Aorta (tissue), 5 donors: ENCODE results near the gene SUGT1. TPM values are rescaled to one million over a fixed set of nuclear protein-coding genes. Genes with fewer than 3 reads are reported as not detected.

Experiments used
- ATAC-seq: fragments of 200-7000 bp; cut with Tn5 transposase; one replicate; pipeline ENCODE4 v1.9.1; 2022; ENCODE audit warnings: moderate library complexity; ENCODE audit not compliant: low FRiP score
- DNase-seq, 2 donors: peaks; one replicate each; pipeline ENCODE4 v3.0.0-alpha.2; 2020
- H3K27ac ChIP-seq, 2 donors: one replicate each; pipeline ENCODE4 v1.5.1; 2013; ENCODE audit warnings: low read length in 2 of 2, mild to moderate bottlenecking in 2 of 2, moderate library complexity in 2 of 2, control low read depth in 1 of 2, inconsistent platforms in 1 of 2, low read depth in 1 of 2
- H3K27me3 ChIP-seq, 2 donors: one replicate each; pipeline ENCODE4 v1.6.1; 2013; ENCODE audit warnings: control low read depth in 1 of 2, low read length in 1 of 2, mild to moderate bottlenecking in 1 of 2, moderate library complexity in 1 of 2; ENCODE audit not compliant: insufficient read depth in 2 of 2, control insufficient read depth in 1 of 2
- H3K36me3 ChIP-seq, 2 donors: one replicate each; pipeline ENCODE4 v1.6.1; 2013; ENCODE audit warnings: control low read depth in 1 of 2, low read length in 1 of 2, mild to moderate bottlenecking in 1 of 2; ENCODE audit not compliant: insufficient read depth in 2 of 2, control insufficient read depth in 1 of 2
- H3K4me1 ChIP-seq, 2 donors: one replicate each; pipeline ENCODE4 v1.6.1; 2013; ENCODE audit warnings: low read length in 2 of 2, control low read depth in 1 of 2, mild to moderate bottlenecking in 1 of 2, moderate library complexity in 1 of 2; ENCODE audit not compliant: insufficient read depth in 2 of 2, control insufficient read depth in 1 of 2
- H3K4me3 ChIP-seq, 2 donors: one replicate each; pipeline ENCODE4 v1.5.1; 2013; ENCODE audit warnings: low read length in 2 of 2, control low read depth in 1 of 2, mild to moderate bottlenecking in 1 of 2
- H3K9me3 ChIP-seq: one replicate; pipeline ENCODE4 v1.6.1; 2013; ENCODE audit warnings: mild to moderate bottlenecking, low read length; ENCODE audit not compliant: control insufficient read depth
- WGBS, 2 donors: extraction: QIAGEN DNeasy Blood & Tissue Kit; methylation state at CpG; one replicate each; pipeline ENCODE4 v1.1.7; 2013; 5-methylcytosine and 5-hydroxymethylcytosine counted together
- intact Hi-C, 2 donors: fragments of 100-400 bp; cut with DNase I; formaldehyde crosslinking; loops; one replicate each; pipeline versions ENCODE4 v1.14.2 to v1.15.0; 2022
- polyA plus RNA-seq, 2 donors: library from polyadenylated mRNA; stranded (reverse); fragments of 200-250 nt; gene quantifications; one replicate each; pipeline ENCODE4 v1.2.3, GENCODE V29; 2013
- total RNA-seq, 2 donors: library from RNA; stranded (reverse); fragmentation: NEBNext Ultra II Directional; extraction: Animal tissue kit (Norgen Biotek cat#: 25700); gene quantifications; one replicate each; pipeline ENCODE4 v1.2.1, GENCODE V29; 2021
- donor health status: healthy with polysubstance abuse.
- donor health status: Bipolar disorder and iron deficiency.
- donor health status: DM: no; HTN: no; CAD: no.
- donor health status: DM: no; HTN: no; CAD: no.
- donor health status: DM: yes; HTN: yes; CAD: no.

SUGT1 gene
- total and polyA plus RNA-seq, 4 donors, result 30.2 to 44.4 (median 40.3) TPM

DNA sequence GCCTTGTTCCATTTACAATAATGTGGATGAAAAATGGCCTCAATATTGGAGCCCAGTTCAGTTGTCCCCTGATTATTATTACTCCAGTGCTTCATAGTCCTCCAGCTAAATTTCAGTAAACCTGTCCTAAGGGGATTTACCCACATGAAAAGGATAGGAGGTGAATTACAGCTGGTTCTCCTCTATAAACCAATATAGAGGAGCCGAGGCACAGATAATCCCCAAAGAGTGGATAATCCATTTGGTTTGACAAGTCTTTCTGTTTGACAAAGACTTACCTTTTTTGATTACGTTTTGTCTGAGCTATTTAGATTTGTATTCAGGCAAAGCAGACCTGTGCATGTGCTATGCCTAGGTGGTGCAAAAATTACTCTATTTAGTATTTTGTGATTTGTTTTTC, 84.3 kb downstream of the SUGT1 start:
- WGBS, 2 donors, result 91% methylated on average over 2 of the region's 2 CpGs
- H3K9me3 ChIP-seq, result peaks cover 1% of the 10 kb centered on the region
- no peak overlapping the region for H3K4me3 ChIP-seq
- intact Hi-C loops, result no loop called here
- no peaks in the 10 kb centered on the region for H3K4me1 ChIP-seq
- H3K27ac ChIP-seq, result no peak overlapping the region
- DNase-seq (no peak), ATAC-seq (no peak)
- H3K27me3 ChIP-seq, result peaks cover 0 to 5% of the 10 kb centered on the region in 2 donors
- no peaks in the 10 kb centered on the region for H3K36me3 ChIP-seq

DNA sequence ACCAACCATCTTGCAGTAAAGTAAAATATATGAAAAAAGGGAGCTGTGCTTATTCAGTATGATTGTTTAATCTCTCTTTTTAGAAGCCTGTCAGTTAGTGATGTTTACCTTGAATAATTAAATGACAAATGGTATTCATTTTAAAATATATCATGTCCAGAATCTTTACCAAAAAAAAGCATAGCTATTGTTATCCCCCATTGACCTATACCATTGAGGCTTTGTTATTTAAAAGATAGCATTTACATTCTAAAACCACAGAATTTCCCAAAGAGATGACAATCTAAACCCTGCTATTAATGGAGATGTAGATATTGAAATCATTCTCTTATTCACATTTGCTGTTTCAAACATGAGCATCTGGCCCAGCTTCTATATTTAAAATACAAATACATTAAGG, 84.8 kb downstream of the SUGT1 start:
- intact Hi-C loops, result no loop called here
- no peak for DNase-seq
- ATAC-seq, result no peak
- peaks cover 1% of the 10 kb centered on the region for H3K9me3 ChIP-seq
- no peaks in the 10 kb centered on the region for H3K36me3 ChIP-seq
- H3K4me1 ChIP-seq, result no peaks in the 10 kb centered on the region
- peaks cover 0 to 5% of the 10 kb centered on the region in 2 donors for H3K27me3 ChIP-seq
- H3K27ac ChIP-seq, result no peak overlapping the region
- no peak overlapping the region for H3K4me3 ChIP-seq

DNA sequence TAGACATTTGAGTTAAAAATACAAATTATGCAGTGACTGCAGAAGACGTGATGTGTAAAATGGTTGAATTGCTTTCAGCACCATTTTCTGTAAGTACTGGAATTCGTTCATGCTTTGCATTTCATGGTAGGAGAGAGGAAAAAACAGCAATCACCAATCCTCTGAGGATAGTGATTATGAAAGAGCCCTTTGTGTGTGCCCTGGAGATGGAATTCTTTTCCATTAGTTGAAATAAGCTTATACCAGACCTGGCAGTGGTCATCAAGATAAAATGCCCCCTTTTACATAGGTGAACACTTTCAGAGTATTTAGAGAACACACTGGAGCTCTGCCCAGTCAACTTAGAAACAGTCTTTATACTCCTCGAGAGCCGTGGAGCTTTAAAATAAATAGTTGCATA, 85.3 kb downstream of the SUGT1 start:
- H3K27me3 ChIP-seq, result peaks cover 0 to 5% of the 10 kb centered on the region in 2 donors
- peaks cover 1% of the 10 kb centered on the region for H3K9me3 ChIP-seq
- DNase-seq, result no peak
- 72 to 85% methylated on average over 4 of the region's 4 CpGs for WGBS, 2 donors
- H3K27ac ChIP-seq, result no peak overlapping the region
- no peak for ATAC-seq
- H3K4me3 ChIP-seq, result no peak overlapping the region
- H3K4me1 ChIP-seq, result no peaks in the 10 kb centered on the region
- H3K36me3 ChIP-seq, result no peaks in the 10 kb centered on the region
- intact Hi-C loops, result no loop called here

DNA sequence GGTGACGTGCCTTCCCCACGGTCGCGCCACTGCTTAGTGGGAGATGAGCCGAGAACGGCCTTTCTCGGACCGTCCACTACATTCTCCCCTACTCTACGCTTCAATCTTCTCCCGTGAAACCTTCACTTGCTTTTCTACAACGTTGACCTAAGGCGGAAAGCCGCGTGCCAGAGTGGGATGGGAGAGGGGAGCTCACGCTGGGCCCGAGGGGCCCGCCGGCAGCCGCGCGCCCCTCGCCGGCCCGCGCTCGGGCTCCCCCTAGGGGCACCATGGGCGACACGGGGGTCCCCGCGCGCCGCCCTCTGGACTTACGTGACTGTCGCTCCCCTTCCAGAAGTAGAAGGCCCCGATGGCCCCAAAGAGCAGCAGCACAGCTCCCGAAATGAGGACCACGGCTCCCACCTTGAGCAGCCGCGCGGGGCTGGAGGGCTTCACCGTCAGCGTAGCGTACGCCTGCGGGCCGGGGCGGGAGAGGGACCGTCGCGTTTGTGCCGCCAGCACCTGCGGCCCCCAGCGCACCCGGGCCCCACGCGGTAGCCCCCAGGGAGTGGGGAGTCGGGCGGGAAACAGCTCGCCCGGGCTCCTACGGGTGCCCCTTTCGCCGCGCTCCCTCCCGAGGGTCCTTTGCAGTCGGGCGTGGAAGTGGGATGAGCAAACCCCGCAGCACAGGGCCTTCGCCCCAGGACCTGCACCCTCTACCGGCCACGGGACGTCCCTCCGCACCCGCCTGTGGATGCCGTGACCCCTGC, 86.3 kb downstream of the SUGT1 start:
- DNase-seq, result peak in 1 of 2 donors; percentile 50
- Histone ChIP-seq H3K4me3 (peak overlapping the region in 1 of 2 donors; percentile 11), H3K27ac (no peak overlapping the region), H3K9me3 (peaks cover 3% of the 10 kb centered on the region), H3K27me3 (peaks cover 0 to 5% of the 10 kb centered on the region in 2 donors), H3K36me3 (no peaks in the 10 kb centered on the region), H3K4me1 (no peaks in the 10 kb centered on the region)
- intact Hi-C loops, result no loop called here
- ATAC-seq, result peak; percentile 41
- WGBS, 2 donors, result 3 to 4% methylated on average over 55 to 75 of the region's 75 CpGs

DNA sequence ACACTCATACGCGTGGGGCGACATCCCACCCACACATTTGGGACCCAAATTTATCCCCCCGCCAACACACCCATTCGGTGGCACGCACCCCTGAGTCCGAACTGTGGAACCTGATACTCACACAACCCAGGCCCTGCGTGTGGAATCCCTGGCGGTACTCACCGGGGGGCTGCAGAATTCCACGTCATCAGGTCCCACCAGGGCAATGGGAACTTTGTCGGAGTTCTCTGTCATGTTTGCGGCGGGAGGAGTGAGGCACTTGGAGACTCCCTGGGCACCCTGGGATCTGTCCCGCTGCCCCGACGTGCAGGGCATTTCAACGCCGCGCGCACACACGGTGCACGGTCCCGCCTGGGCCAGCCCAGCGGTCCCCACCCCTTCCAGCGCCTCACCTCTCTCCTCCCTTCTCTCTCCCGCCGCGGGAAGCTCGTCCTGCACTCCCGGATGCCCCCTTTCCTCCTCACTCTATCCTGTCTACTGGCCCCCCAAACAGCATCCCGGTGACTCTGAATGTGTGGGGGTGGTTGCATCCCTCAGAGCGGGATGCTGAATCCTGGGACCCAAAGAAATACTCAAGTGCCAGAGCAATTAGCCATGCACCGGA, 86.9 kb downstream of the SUGT1 start, which contains the start of gene CNMD:
CNMD (minus strand) TSS at position 353 of the 604 bp plus-strand sequence; CDS start at position 234, 119 bp downstream.
- intact Hi-C loops, result no loop called here
- Histone ChIP-seq H3K4me1 (no peaks in the 10 kb centered on the region), H3K9me3 (peaks cover 3% of the 10 kb centered on the region), H3K36me3 (no peaks in the 10 kb centered on the region), H3K4me3 (peak within 1 kb of the TSS in 1 of 2 donors; percentile 11), H3K27me3 (peaks cover 0 to 5% of the 10 kb centered on the region in 2 donors), H3K27ac (no peak within 1 kb of the TSS)
- ATAC-seq, result peak; percentile 34
- no peak for DNase-seq
- WGBS, 2 donors, result 4 to 7% methylated on average over 32 to 34 of the region's 34 CpGs

DNA sequence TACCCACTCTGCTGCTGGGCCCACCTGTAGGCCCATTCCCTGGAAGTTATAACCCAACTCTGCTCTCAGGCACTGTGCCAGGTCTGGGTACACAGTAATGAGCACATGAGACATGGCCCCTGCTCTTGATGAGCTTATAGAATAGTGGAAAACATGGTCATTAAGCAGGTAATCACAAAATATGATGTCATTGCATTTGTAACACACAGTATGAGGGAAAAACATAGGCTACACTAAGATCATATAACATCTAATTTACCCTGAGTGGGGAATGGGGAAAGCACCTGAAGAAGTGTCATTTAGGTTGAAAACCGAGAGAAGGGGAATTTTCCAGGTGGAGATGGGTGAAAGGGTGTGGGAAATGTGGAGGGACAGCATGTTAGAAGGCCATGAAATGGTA, 90.9 kb downstream of the SUGT1 start:
- intact Hi-C loops, result no loop called here
- H3K36me3 ChIP-seq, result no peaks in the 10 kb centered on the region
- H3K27me3 ChIP-seq, result peaks cover 0 to 3% of the 10 kb centered on the region in 2 donors
- no peak overlapping the region for H3K4me3 ChIP-seq
- 70 to 85% methylated on average over 1 of the region's 1 CpG for WGBS, 2 donors
- peaks cover 3% of the 10 kb centered on the region for H3K9me3 ChIP-seq
- H3K4me1 ChIP-seq, result no peaks in the 10 kb centered on the region
- ATAC-seq (no peak), DNase-seq (no peak)
- H3K27ac ChIP-seq, result no peak overlapping the region

DNA sequence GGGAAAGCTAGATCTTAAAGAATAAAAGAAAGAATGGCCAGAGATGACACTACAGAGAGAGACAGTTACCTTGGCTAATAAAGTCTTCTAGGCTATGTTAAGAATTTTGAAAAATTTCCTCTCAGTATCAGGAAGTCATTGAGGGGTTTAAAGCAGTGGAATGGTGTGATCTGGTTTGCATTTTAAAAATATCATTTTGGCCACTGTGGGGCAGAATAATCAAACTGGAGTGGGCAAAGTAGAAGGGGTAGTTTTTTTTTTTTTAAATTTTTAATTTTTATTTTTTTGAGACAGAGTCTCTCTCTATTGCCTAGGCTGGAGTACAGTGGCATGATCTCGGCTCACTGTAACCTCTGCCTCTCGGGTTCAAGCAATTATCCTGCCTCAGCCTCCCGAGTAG, 91.4 kb downstream of the SUGT1 start:
- Histone ChIP-seq H3K27ac (no peak overlapping the region), H3K27me3 (peaks cover 0 to 3% of the 10 kb centered on the region in 2 donors), H3K4me3 (no peak overlapping the region), H3K36me3 (no peaks in the 10 kb centered on the region), H3K4me1 (no peaks in the 10 kb centered on the region), H3K9me3 (peaks cover 3% of the 10 kb centered on the region)
- DNase-seq (no peak), ATAC-seq (no peak)
- WGBS, 2 donors, result 90 to 92% methylated on average over 3 of the region's 3 CpGs
- intact Hi-C loops, result no loop called here

DNA sequence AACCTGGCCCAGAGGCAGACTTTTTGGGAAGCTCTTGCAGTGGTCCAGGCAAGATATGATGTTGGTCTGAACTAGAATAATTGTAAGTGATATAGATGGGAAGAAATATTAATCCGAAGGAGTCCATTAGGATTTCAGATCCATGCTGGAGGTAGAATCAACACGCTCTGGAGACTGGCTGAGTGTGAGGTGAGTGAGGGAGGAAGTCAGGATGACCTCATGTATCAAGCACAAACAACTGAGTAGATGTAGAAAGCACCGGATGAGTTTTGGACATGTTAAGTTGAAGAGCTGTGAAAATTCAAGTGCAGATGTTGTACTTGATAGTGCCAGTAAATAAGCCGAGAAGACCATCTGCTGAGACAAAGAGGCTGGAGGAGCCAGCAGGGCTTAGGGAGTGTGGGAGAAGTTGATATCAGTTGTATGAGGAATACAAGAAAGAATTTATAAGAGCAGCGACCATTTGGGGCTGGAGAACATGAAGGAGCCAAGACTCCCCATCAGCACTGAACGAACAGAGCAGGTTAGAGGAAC, 92.3 kb downstream of the SUGT1 start:
- peaks cover 3% of the 10 kb centered on the region for H3K9me3 ChIP-seq
- no peak overlapping the region for H3K4me3 ChIP-seq
- intact Hi-C loops, result no loop called here
- peaks cover 0 to 3% of the 10 kb centered on the region in 2 donors for H3K27me3 ChIP-seq
- H3K27ac ChIP-seq, result no peak overlapping the region
- no peaks in the 10 kb centered on the region for H3K36me3 ChIP-seq
- whole genome bisulfite sequencing, 2 donors, result 70 to 76% methylated on average over 6 of the region's 6 CpGs
- DNase-seq (no peak), ATAC-seq (no peak)
- no peaks in the 10 kb centered on the region for H3K4me1 ChIP-seq

DNA sequence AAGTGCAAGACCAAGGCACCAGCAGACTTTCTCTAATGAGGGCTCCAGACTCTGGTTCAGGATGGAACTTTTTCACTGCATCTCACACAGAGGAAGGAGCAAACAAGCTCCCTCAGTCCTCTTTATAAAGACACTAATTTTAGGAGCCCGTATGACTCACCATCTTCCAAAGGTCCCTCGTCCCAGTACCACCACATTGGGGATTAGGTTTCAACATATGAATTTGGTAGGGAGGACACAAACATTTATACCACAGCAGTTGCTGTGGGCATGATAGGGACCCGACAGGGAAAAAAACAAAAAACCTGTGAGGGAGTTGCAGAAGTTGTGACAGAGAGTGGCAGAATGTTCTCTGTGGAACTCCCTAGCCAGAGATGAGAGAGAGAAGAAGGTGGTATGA, 93.5 kb downstream of the SUGT1 start:
- DNase-seq (no peak), ATAC-seq (no peak)
- intact Hi-C loops, result no loop called here
- 55 to 59% methylated on average over 3 of the region's 3 CpGs for WGBS, 2 donors
- H3K27ac ChIP-seq, result no peak overlapping the region
- H3K4me3 ChIP-seq, result no peak overlapping the region
- H3K27me3 ChIP-seq, result no peaks in the 10 kb centered on the region
- H3K36me3 ChIP-seq, result no peaks in the 10 kb centered on the region
- H3K4me1 ChIP-seq, result no peaks in the 10 kb centered on the region
- peaks cover 2% of the 10 kb centered on the region for H3K9me3 ChIP-seq
